G401 (cell line): ENCODE results near the gene RGS6. TPM values are rescaled to one million over a fixed set of nuclear protein-coding genes. Genes with fewer than 3 reads are reported as not detected.
A peak's percentile ranks its signal among the peaks of the same experiment; 100 is the strongest.

Source experiments
- DNase-seq: peaks from one replicate; pipeline ENCODE4 v3.0.0-alpha.2; 2015; ENCODE audit warnings: low spot score
- in situ Hi-C: cut with HindIII; loops from 2 replicates; pipeline ENCODE4 v1.10.0; 2016; ENCODE audit warnings: low sequenced_read_pairs, mixed read lengths
- total RNA-seq: library from RNA; depleted of rRNA; stranded (reverse); fragments of >200 nt; shearing (Covaris generic); gene quantifications from 2 replicates; pipeline ENCODE4 v1.2.3, GENCODE V29; 2014

RGS6 gene
- total RNA-seq, 1 experiment from 2014 or later, result not detected

- in situ Hi-C loops, result no loop called here
These were observed 590.6 kb downstream of the RGS6 start for GRCh38 chr14:72522847-72523246.

GRCh38 chr14:72523424-72524294 lies 591.4 kb downstream of the RGS6 start:
- in situ Hi-C loops, result no loop called here
- no peak for DNase-seq

More at GRCh38 chr14:72522847-72523246, 590.6 kb downstream of the RGS6 start:
- no peak for DNase-seq

- in situ Hi-C loops, result no loop called here
These were observed 592.0 kb downstream of the RGS6 start for GRCh38 chr14:72524295-72524629.

GRCh38 chr14:72525087-72525915 lies 593.1 kb downstream of the RGS6 start:
- in situ Hi-C loops, result no loop called here
- no peak for DNase-seq

More at GRCh38 chr14:72524295-72524629, 592.0 kb downstream of the RGS6 start:
- DNase-seq, result no peak

GRCh38 chr14:72527591-72527990 lies 595.4 kb downstream of the RGS6 start:
- no peak for DNase-seq
- in situ Hi-C loops, result no loop called here

GRCh38 chr14:72528059-72528862 lies 596.0 kb downstream of the RGS6 start:
- in situ Hi-C loops, result no loop called here
- DNase-seq, result no peak

- no peak for DNase-seq
- in situ Hi-C loops, result no loop called here
These were observed 596.6 kb downstream of the RGS6 start for GRCh38 chr14:72528863-72529175.

GRCh38 chr14:72532686-72533454 lies 600.6 kb downstream of the RGS6 start:
- in situ Hi-C loops, result no loop called here
- DNase-seq, result no peak

GRCh38 chr14:72535485-72535884 lies 603.3 kb downstream of the RGS6 start:
- in situ Hi-C loops, result no loop called here
- no peak for DNase-seq

GRCh38 chr14:72538387-72538786 lies 606.2 kb downstream of the RGS6 start:
- DNase-seq, result no peak
- in situ Hi-C loops, result no loop called here

- in situ Hi-C loops, result no loop called here
- no peak for DNase-seq
These were observed 607.6 kb downstream of the RGS6 start for GRCh38 chr14:72539661-72540315.

- in situ Hi-C loops, result no loop called here
- no peak for DNase-seq
These were observed 608.6 kb downstream of the RGS6 start for GRCh38 chr14:72540836-72541235.

- in situ Hi-C loops, result no loop called here
- no peak for DNase-seq
These were observed 609.3 kb downstream of the RGS6 start for GRCh38 chr14:72541546-72541945.

- in situ Hi-C loops, result no loop called here
- DNase-seq, result peak; percentile 21
These were observed 611.1 kb downstream of the RGS6 start for GRCh38 chr14:72543341-72543740.

GRCh38 chr14:72544615-72545387 lies 612.6 kb downstream of the RGS6 start:
- in situ Hi-C loops, result no loop called here
- peak; percentile 87 for DNase-seq

GRCh38 chr14:72545411-72546311 lies 613.4 kb downstream of the RGS6 start:
- in situ Hi-C loops, result no loop called here
- peak; percentile 63 for DNase-seq
